GM23338 (cell line): ENCODE measurements around the gene NRG3. TPM values are rescaled to one million over a fixed set of nuclear protein-coding genes. Genes with fewer than 3 reads are reported as not detected.

Experiments used
- ATAC-seq: fragments of 200-7000 bp; cut with Tn5 transposase; 3 replicates; pipeline ENCODE4 v1.9.1; 2020
- DNase-seq: peaks from one replicate; pipeline ENCODE4 v3.0.0-alpha.2; 2015; ENCODE audit warnings: low spot score
- H2AFZ ChIP-seq: fragments of 200-600 bp; sonication (generic); 2 replicates; pipeline ENCODE4 v1.8.0; 2016; ENCODE audit warnings: antibody characterized with exemption, mild to moderate bottlenecking, moderate library complexity
- H3F3A ChIP-seq: fragments of 200-600 bp; sonication (generic); replicated peaks from 2 replicates; pipeline ENCODE4 v1.8.0; 2017; ENCODE audit warnings: antibody characterized with exemption, mixed run types, low read depth
- H3K27ac ChIP-seq: fragments of 200-600 bp; sonication (generic); 2 replicates; pipeline ENCODE4 v1.6.1; 2016; ENCODE audit warnings: low read depth
- H3K27me3 ChIP-seq: fragments of 200-600 bp; sonication (generic); 2 replicates; pipeline ENCODE4 v1.8.0; 2016; ENCODE audit warnings: mild to moderate bottlenecking, mixed run types, moderate library complexity; ENCODE audit not compliant: insufficient read depth
- H3K36me3 ChIP-seq: fragments of 200-600 bp; sonication (generic); 2 replicates; pipeline ENCODE4 v1.8.0; 2016; ENCODE audit warnings: mild to moderate bottlenecking; ENCODE audit not compliant: insufficient read depth
- H3K4me1 ChIP-seq: fragments of 200-600 bp; sonication (generic); 2 replicates; pipeline ENCODE4 v1.8.0; 2016; ENCODE audit warnings: mild to moderate bottlenecking, moderate library complexity; ENCODE audit not compliant: insufficient read depth
- H3K4me2 ChIP-seq: fragments of 200-600 bp; sonication (generic); 2 replicates; pipeline ENCODE4 v1.7.1; 2017; ENCODE audit warnings: mixed run types
- H3K4me3 ChIP-seq: fragments of 200-600 bp; sonication (generic); 2 replicates; pipeline ENCODE4 v1.6.1; 2016; ENCODE audit warnings: mixed run types
- H3K79me2 ChIP-seq: fragments of 200-600 bp; sonication (generic); replicated peaks from 2 replicates; pipeline ENCODE4 v1.8.0; 2017; ENCODE audit warnings: mild to moderate bottlenecking; ENCODE audit not compliant: insufficient read depth
- H3K9me2 ChIP-seq: fragments of 200-600 bp; sonication (generic); 2 replicates; pipeline ENCODE4 v1.8.0; 2017; ENCODE audit not compliant: insufficient read depth
- H4K20me1 ChIP-seq: fragments of 200-600 bp; sonication (generic); replicated peaks from 2 replicates; pipeline ENCODE4 v1.8.0; 2017; ENCODE audit warnings: mild to moderate bottlenecking; ENCODE audit not compliant: insufficient read depth
- H3K27ac Mint-ChIP-seq: 2 replicates; pipeline ENCODE4 v1.8.0; 2020; ENCODE audit warnings: inconsistent platforms, mild to moderate bottlenecking, moderate library complexity, mixed read lengths
- H3K27me3 Mint-ChIP-seq: 3 replicates; pipeline ENCODE4 v1.8.0; 2022; ENCODE audit warnings: low read depth, mild to moderate bottlenecking, moderate library complexity, mixed read lengths, inconsistent platforms; ENCODE audit not compliant: insufficient read depth, poor library complexity
- H3K36me3 Mint-ChIP-seq: 3 replicates; pipeline ENCODE4 v1.8.0; 2021; ENCODE audit warnings: low read depth, mild to moderate bottlenecking, inconsistent platforms, moderate library complexity, mixed read lengths
- H3K4me1 Mint-ChIP-seq: 3 replicates; pipeline ENCODE4 v1.8.0; 2020; ENCODE audit warnings: mild to moderate bottlenecking, inconsistent platforms, mixed read lengths
- H3K4me3 Mint-ChIP-seq: 3 replicates; pipeline ENCODE4 v1.8.0; 2021; ENCODE audit warnings: moderate library complexity, mild to moderate bottlenecking, inconsistent platforms, mixed read lengths
- H3K9me3 Mint-ChIP-seq: 3 replicates; pipeline ENCODE4 v1.8.0; 2020; ENCODE audit warnings: moderate library complexity, mild to moderate bottlenecking, inconsistent platforms, mixed read lengths
- EZH2 ChIP-seq: fragments of 200-600 bp; sonication (generic); IDR thresholded peaks from one replicate; pipeline ENCODE4 v1.8.0; 2017; ENCODE audit warnings: antibody characterized with exemption, mild to moderate bottlenecking, low read depth; ENCODE audit not compliant: unreplicated experiment
- EZH2phosphoT487 ChIP-seq: fragments of 200-600 bp; sonication (generic); IDR thresholded peaks from one replicate; pipeline ENCODE4 v1.8.1; 2018; ENCODE audit warnings: antibody characterized with exemption; ENCODE audit not compliant: unreplicated experiment
- JUNB ChIP-seq: IDR thresholded peaks from one replicate; pipeline ENCODE4 v1.6.1; 2016; ENCODE audit warnings: antibody characterized with exemption; ENCODE audit not compliant: unreplicated experiment
- NANOG ChIP-seq: IDR thresholded peaks from 2 replicates; pipeline ENCODE4 v1.6.1; 2016; ENCODE audit warnings: antibody characterized with exemption, borderline replicate concordance
- POLR2AphosphoS5 ChIP-seq: IDR thresholded peaks from 2 replicates; pipeline ENCODE4 v1.6.1; 2016; ENCODE audit warnings: antibody characterized with exemption, low read depth
- STAT1 ChIP-seq: IDR thresholded peaks from one replicate; pipeline ENCODE4 v1.6.1; 2016; ENCODE audit warnings: antibody characterized with exemption; ENCODE audit not compliant: unreplicated experiment
- ZNF114 ChIP-seq: fragments of 250-450 bp; sonication (Bioruptor Pico); IDR thresholded peaks from 2 replicates; pipeline ENCODE4 v1.5.0; 2020; ENCODE audit warnings: mild to moderate bottlenecking, moderate library complexity
- ZNF331 ChIP-seq: fragments of 250-450 bp; sonication (Bioruptor Pico); IDR thresholded peaks from 2 replicates; pipeline ENCODE4 v1.5.0; 2020; ENCODE audit warnings: low read depth, mild to moderate bottlenecking, moderate library complexity
- polyA plus RNA-seq: library from polyadenylated mRNA; unstranded; fragments of >200 nt; fragmentation: Nextera tagmentation; extraction: Ambion mirVana; gene quantifications from 2 replicates; pipeline ENCODE4 v1.2.1, GENCODE V29; 2016
- total RNA-seq: library from RNA; depleted of rRNA; stranded (reverse); fragments of >200 nt; shearing (Covaris generic); gene quantifications from 2 replicates; pipeline ENCODE4 v1.2.3, GENCODE V29; 2014
- TF ChIP-seq, protein P1 (sequence below), 2 experiments: fragments of 200-600 bp in 1 of 2; sonication (generic) in 1 of 2; conservative IDR thresholded peaks; 2 replicates each; pipeline versions ENCODE4 v1.5.1 to v1.6.1; 2016 to 2017; ENCODE audit warnings: antibody characterized with exemption in 2 of 2, low read depth in 2 of 2, mild to moderate bottlenecking in 2 of 2, moderate library complexity in 1 of 2
- TF ChIP-seq, protein P2 (sequence below): fragments of 250-450 bp; sonication (Bioruptor Pico); IDR thresholded peaks from 2 replicates; pipeline ENCODE4 v1.5.0; 2020; ENCODE audit warnings: mild to moderate bottlenecking, moderate library complexity
- TF ChIP-seq, protein P3 (sequence below): IDR thresholded peaks from 2 replicates; pipeline ENCODE4 v1.6.1; 2016; ENCODE audit warnings: antibody characterized with exemption

NRG3 gene
- total and polyA plus RNA-seq, 2 experiments from 2014 or later = 1.9 to 3.9 TPM

DNA sequence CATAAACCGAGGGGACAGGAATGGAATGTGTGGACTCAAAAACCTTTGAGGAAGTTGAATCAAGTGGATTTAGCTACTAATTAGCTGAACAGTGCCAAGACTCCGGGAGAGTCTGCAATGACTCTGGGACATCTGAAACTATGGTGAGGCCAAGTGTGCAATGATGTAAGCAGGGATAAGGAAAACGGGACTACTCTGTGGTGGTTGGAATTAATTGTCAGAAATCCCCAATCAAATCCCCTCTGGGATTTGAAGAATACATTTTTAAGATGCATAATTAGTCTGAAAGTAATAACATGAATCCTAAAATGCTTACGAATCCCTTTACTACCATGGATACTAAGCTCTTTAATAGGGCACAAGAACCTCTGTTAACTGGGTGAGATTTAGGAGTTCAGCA is 602.8 kb downstream of the NRG3 start (continued):
- TF ChIP-seq, protein P1, sequence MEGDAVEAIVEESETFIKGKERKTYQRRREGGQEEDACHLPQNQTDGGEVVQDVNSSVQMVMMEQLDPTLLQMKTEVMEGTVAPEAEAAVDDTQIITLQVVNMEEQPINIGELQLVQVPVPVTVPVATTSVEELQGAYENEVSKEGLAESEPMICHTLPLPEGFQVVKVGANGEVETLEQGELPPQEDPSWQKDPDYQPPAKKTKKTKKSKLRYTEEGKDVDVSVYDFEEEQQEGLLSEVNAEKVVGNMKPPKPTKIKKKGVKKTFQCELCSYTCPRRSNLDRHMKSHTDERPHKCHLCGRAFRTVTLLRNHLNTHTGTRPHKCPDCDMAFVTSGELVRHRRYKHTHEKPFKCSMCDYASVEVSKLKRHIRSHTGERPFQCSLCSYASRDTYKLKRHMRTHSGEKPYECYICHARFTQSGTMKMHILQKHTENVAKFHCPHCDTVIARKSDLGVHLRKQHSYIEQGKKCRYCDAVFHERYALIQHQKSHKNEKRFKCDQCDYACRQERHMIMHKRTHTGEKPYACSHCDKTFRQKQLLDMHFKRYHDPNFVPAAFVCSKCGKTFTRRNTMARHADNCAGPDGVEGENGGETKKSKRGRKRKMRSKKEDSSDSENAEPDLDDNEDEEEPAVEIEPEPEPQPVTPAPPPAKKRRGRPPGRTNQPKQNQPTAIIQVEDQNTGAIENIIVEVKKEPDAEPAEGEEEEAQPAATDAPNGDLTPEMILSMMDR (conservative IDR thresholded peaks at IDR 0.05; ENCODE audit: low read depth in 2 of 2) = no peak

DNA sequence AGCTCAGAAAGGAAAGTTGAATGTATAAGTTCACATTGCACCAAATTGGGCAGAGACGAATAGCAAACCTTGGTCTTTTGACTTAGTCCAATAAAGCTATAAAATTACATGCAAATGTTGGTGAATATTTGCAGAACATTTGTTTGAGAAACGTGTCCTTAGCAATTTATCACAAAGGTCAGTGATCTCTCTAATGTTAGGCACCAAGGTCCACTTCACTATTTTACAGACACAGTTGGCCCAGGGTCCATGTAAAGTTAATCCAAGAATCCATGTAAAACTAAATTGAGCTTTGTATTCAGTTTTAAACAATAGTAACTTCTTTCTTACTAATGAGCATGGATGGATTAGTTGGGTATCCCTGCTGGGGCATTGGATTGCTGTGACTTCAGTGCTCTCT is 617.7 kb downstream of the NRG3 start:
- Histone ChIP-seq H3K79me2 (no peaks in the 10 kb centered on the region), H3K27me3 (no peaks in the 10 kb centered on the region), H2AFZ (no peak overlapping the region), H4K20me1 (no peaks in the 10 kb centered on the region), H3K4me3 (no peak overlapping the region), H3K27ac (no peak overlapping the region), H3F3A (no peaks in the 10 kb centered on the region), H3K36me3 (no peaks in the 10 kb centered on the region), H3K4me2 (no peak overlapping the region), H3K9me2 (no peaks in the 10 kb centered on the region), H3K4me1 (no peaks in the 10 kb centered on the region)
- H3K4me1 Mint-ChIP-seq = no peaks in the 10 kb centered on the region
- H3K27ac Mint-ChIP-seq = no peak overlapping the region
- no peaks in the 10 kb centered on the region; the same call in 2 of the 3 replicates for H3K9me3 Mint-ChIP-seq
- ATAC-seq = no peak
- H3K36me3 Mint-ChIP-seq = no peaks in the 10 kb centered on the region
- no peak for DNase-seq
- H3K4me3 Mint-ChIP-seq = no peak overlapping the region
- H3K27me3 Mint-ChIP-seq = no peaks in the 10 kb centered on the region
- TF ChIP-seq EZH2 = no peak
- no peak for TF ChIP-seq EZH2phosphoT487
- TF ChIP-seq, protein P1 (conservative IDR thresholded peaks at IDR 0.05; ENCODE audit: low read depth in 2 of 2) = no peak
- TF ChIP-seq NANOG = no peak
- TF ChIP-seq, protein P2, sequence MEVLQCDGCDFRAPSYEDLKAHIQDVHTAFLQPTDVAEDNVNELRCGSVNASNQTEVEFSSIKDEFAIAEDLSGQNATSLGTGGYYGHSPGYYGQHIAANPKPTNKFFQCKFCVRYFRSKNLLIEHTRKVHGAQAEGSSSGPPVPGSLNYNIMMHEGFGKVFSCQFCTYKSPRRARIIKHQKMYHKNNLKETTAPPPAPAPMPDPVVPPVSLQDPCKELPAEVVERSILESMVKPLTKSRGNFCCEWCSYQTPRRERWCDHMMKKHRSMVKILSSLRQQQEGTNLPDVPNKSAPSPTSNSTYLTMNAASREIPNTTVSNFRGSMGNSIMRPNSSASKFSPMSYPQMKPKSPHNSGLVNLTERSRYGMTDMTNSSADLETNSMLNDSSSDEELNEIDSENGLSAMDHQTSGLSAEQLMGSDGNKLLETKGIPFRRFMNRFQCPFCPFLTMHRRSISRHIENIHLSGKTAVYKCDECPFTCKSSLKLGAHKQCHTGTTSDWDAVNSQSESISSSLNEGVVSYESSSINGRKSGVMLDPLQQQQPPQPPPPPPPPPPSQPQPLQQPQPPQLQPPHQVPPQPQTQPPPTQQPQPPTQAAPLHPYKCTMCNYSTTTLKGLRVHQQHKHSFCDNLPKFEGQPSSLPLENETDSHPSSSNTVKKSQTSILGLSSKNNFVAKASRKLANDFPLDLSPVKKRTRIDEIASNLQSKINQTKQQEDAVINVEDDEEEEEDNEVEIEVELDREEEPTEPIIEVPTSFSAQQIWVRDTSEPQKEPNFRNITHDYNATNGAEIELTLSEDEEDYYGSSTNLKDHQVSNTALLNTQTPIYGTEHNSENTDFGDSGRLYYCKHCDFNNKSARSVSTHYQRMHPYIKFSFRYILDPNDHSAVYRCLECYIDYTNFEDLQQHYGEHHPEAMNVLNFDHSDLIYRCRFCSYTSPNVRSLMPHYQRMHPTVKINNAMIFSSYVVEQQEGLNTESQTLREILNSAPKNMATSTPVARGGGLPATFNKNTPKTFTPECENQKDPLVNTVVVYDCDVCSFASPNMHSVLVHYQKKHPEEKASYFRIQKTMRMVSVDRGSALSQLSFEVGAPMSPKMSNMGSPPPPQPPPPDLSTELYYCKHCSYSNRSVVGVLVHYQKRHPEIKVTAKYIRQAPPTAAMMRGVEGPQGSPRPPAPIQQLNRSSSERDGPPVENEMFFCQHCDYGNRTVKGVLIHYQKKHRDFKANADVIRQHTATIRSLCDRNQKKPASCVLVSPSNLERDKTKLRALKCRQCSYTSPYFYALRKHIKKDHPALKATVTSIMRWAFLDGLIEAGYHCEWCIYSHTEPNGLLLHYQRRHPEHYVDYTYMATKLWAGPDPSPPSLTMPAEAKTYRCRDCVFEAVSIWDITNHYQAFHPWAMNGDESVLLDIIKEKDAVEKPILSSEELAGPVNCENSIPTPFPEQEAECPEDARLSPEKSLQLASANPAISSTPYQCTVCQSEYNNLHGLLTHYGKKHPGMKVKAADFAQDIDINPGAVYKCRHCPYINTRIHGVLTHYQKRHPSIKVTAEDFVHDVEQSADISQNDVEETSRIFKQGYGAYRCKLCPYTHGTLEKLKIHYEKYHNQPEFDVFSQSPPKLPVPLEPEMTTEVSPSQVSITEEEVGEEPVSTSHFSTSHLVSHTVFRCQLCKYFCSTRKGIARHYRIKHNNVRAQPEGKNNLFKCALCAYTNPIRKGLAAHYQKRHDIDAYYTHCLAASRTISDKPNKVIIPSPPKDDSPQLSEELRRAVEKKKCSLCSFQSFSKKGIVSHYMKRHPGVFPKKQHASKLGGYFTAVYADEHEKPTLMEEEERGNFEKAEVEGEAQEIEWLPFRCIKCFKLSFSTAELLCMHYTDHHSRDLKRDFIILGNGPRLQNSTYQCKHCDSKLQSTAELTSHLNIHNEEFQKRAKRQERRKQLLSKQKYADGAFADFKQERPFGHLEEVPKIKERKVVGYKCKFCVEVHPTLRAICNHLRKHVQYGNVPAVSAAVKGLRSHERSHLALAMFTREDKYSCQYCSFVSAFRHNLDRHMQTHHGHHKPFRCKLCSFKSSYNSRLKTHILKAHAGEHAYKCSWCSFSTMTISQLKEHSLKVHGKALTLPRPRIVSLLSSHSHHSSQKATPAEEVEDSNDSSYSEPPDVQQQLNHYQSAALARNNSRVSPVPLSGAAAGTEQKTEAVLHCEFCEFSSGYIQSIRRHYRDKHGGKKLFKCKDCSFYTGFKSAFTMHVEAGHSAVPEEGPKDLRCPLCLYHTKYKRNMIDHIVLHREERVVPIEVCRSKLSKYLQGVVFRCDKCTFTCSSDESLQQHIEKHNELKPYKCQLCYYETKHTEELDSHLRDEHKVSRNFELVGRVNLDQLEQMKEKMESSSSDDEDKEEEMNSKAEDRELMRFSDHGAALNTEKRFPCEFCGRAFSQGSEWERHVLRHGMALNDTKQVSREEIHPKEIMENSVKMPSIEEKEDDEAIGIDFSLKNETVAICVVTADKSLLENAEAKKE (CRISPR knock-in tag) = no peak
- TF ChIP-seq, protein P3, sequence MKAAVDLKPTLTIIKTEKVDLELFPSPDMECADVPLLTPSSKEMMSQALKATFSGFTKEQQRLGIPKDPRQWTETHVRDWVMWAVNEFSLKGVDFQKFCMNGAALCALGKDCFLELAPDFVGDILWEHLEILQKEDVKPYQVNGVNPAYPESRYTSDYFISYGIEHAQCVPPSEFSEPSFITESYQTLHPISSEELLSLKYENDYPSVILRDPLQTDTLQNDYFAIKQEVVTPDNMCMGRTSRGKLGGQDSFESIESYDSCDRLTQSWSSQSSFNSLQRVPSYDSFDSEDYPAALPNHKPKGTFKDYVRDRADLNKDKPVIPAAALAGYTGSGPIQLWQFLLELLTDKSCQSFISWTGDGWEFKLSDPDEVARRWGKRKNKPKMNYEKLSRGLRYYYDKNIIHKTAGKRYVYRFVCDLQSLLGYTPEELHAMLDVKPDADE = no peak
- no peak for TF ChIP-seq STAT1
- no peak for TF ChIP-seq ZNF331
- TF ChIP-seq JUNB = no peak
- no peak for TF ChIP-seq POLR2AphosphoS5
- no peak for TF ChIP-seq ZNF114 (CRISPR knock-in tag)
